Stimulated activated CD8-positive, alpha-beta memory T cell treated with anti-CD3 and anti-CD28 coated beads, Interleukin-2, amount 100 ng/mL, for 1 hour (primary cell): Measurements from ENCODE around the gene ADGRE3.
"Not testable (repeated sequence)": the region's sequence is repeated elsewhere in the genome, so short reads cannot be mapped to it uniquely, and the experiment has no call there.

Experiments used
- DNase-seq, 2 donors: peaks; one replicate each; pipeline ENCODE4 v3.0.0-alpha.2; 2020; ENCODE audit warnings: low read depth in 2 of 2

Gene ADGRE3

GRCh38 chr19:14603990-14604387 lies 70.7 kb downstream of the ADGRE3 start:
- DNase-seq: no peak

GRCh38 chr19:14599548-14600147 lies 75.0 kb downstream of the ADGRE3 start:
- no peak for DNase-seq

DNA sequence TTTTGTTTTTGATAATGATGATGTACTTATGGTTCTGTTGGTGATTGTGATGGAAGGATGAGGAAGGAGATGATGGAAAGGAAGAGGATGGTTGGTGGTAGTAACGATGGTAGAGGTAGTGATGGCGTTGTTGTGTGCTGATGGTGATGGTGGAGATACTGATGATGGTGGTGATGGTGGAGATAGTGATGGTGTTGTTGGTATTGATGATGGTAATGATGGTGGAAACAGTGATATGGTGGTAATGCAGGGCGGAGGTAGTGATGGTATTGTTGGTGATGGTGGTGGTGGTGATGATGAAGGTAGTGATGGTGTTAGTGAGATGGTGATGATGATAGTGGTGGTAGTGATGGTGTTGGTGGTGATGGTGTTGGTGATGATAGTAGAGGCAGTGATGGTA lies 79.1 kb downstream of the ADGRE3 start:
- DNase-seq: no peak

- not testable (repeated sequence) for DNase-seq
These were observed 85.2 kb downstream of the ADGRE3 start for GRCh38 chr19:14589433-14589832.

- not testable (repeated sequence) for DNase-seq
These were observed 89.5 kb downstream of the ADGRE3 start for GRCh38 chr19:14585187-14585586.

GRCh38 chr19:14584372-14584771 lies 90.3 kb downstream of the ADGRE3 start:
- DNase-seq: not testable (repeated sequence)

- no peak for DNase-seq
These were observed 91.7 kb downstream of the ADGRE3 start, which contains the start of gene CLEC17A for GRCh38 chr19:14582894-14583340. Gene CLEC17A (plus strand): TSS chr19:14583084. CDS start chr19:14583161, 77 bp downstream.

DNA sequence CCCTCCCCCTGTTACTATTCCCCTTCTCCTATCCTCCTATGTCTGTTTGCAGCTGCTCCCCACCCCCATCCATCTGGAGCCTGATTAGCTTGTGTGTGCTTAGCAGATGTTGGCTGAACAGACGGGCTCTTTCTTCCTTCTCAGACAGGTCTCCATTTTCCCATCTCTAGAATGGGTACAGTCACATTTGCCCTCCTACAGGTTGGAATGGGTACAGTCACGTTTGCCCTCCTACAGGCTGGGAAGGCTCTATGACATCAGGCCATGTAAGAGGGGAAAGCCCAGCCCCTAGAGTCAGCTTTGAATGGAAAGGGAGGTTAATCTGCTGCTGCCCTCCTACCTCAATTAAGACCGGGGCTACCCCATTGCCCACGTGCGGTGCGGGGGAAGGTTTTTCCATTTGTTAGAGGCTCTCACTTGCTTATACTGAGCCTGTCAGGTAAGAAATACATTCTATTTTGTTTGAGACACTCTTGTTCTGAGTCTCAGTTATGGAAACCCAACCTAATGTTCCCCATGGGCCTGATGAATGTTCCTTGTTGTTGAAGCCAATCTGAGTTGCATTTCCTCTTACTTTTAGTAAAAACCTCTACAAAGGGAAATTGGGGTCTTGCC lies 93.9 kb downstream of the ADGRE3 start:
- DNase-seq: no peak

DNA sequence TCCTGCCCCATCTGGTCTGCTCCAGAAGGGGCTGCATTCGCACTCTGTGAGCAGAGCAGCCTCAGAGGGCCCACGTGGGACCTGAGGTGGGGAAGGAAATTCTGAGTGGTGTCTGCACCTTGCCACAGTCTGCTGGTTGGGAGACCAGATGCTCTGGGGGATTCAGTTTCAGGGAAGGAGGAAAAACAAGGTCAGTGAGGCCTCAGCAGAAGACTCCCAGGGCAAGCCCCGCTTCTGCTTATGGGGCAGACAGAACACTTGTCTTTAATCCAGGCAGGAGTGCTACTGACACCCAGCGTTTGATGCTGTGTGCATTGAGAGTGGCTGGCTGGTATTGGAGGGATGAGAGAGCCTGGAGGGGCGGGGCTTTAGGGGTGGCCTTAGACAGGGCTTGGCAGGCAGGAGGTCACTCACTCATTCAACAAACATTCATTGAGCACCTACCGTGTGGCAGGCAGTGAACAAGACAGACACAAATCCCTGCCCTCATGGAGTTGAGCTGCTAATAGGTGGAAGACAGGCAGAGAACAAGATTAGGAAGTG lies 96.7 kb downstream of the ADGRE3 start:
- DNase-seq: no peak

GRCh38 chr19:14577264-14577663 lies 97.4 kb downstream of the ADGRE3 start:
- no peak for DNase-seq

DNA sequence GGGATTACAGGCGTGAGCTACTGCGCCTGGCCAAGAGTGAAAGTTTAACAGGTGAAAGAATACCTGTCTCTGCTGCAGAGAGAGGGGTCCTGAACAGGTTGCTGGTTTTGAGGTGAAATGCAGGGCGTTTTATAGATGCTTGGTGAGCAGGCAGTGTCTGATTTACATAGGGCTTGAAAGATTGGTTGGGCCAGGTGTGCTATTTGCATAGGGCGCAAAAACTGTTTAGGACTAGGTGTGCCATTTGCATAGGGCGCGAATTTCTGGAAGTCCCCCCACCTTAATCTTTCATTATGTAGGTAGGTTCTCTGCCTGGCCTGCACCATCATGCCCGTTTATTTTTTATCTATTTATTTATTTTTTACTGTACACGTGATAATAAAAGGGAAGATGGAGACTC lies 98.3 kb downstream of the ADGRE3 start:
- DNase-seq: no peak

DNA sequence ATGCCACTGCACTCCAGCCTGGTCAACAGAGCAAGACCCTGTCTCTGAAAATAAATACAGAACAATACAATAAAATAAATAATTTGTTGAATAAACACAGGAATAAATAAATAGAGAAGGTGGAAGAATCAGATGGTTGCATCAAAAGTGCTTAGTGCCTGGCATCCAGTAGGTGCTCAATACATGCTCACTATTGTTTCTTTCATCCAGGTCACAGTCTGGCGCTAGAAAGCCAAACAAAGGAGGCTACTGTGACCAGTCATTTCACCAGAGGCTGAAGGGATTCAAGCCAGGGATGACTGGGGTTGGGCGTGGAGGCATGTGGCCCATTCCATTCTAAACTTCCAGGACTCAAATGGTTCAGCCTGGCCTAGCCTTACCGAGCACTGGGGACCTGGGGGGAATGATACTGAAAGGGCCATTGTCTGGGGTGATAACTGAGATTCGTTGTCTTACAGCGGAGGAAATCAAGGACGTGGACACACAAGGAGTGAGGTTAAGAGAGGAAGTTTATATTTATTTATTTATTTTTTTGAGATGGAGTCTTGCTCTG lies 99.1 kb downstream of the ADGRE3 start:
- DNase-seq: no peak

DNA sequence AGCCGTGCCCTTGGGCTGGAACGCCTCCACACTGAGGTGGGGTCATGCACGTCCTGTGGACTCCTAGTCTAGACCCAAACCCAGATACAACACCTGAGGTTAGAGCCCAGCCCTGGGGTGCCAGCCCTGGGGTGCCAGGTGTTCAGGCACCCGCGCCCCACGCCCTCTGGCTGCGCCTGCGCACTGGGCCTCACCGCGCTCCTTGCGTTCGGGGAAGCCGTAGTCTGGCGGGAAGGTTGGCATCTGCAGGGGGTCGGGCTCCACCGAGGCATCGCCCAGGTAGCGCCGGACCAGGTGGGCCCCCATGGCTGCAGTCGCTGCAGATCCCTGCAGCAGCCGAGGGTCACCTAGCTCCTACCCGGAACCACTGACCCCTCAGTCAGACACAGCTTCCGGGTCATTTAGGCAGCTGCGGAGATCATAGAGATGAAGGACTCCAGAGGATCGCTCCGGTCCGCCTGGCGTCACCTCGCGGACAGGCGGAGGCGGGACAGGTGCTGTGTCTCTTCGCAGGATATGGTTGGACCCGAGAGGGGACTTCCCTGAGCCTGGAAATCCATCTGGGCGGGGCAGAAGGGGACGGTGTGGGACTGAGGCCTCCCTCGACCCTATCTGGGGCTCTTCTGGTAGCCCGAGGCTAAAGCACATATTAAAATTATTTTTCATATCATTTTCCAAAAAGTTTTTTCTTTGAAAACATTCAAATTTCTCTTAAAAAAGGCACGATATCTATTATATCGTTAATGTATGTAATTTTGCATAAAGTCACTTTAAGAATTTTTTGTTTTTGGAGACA lies 102.8 kb downstream of the ADGRE3 start, which contains the start of gene NDUFB7:
NDUFB7 (minus strand) TSS at position 372 of the 796 bp plus-strand sequence; CDS start at position 306, 66 bp downstream.
- peak; percentile 70 to 78 for DNase-seq

GRCh38 chr19:14570864-14571527 lies 103.6 kb downstream of the ADGRE3 start:
- no peak for DNase-seq
